ENCODE results near the gene GTF2B. TPM values are rescaled to one million over a fixed set of nuclear protein-coding genes. Genes with fewer than 3 reads are reported as not detected.

The GTF2B gene
- total and polyA plus RNA-seq, 2 donors (not counting 1 experiment from before 2014, with no cell fraction given), result 29.2 to 32.0 TPM

GRCh38 chr1:88803444-88803843 is 87.9 kb downstream of the GTF2B start:
- Histone ChIP-seq H2AFZ (ENCODE audit: insufficient read depth, low read depth, low read length, poor library complexity, severe bottlenecking) (no peak overlapping the region), H3K4me1 (ENCODE audit: control insufficient read depth in 2 of 2, insufficient read depth in 2 of 2, low read length in 2 of 2) (peaks cover 0 to 6% of the 10 kb centered on the region in 2 donors), H3K36me3 (replicated peaks in 1 of 2; ENCODE audit: control extremely low read depth in 1 of 2, control insufficient read depth in 1 of 2, extremely low read depth in 1 of 2, insufficient read depth in 2 of 2, low read length in 1 of 2) (peaks cover 14 to 66% of the 10 kb centered on the region in 2 experiments), H3K79me2 (ENCODE audit: control insufficient read depth, insufficient read depth, low read length) (no peaks in the 10 kb centered on the region), H3K4me3 (ENCODE audit: control extremely low read depth in 1 of 5, extremely low read depth in 1 of 5, insufficient read depth in 1 of 5, low read depth in 2 of 5, low read length in 4 of 5) (no peak overlapping the region), H3K4me2 (replicated peaks; ENCODE audit: low read depth, low read length, poor library complexity, severe bottlenecking) (no peak overlapping the region), H3K9me3 (ENCODE audit: control extremely low read depth in 1 of 3, control insufficient read depth in 2 of 3, insufficient read depth in 1 of 3, low read length in 2 of 3) (peaks cover 8 to 18% (median 17%) of the 10 kb centered on the region in 3 donors), H3K9ac (ENCODE audit: low read length) (no peak overlapping the region), H3K27ac (ENCODE audit: low read length in 2 of 2) (no peak overlapping the region), H4K20me1 (ENCODE audit: control insufficient read depth, insufficient read depth, low read length, poor library complexity, severe bottlenecking) (no peaks in the 10 kb centered on the region), H3K27me3 (replicated peaks in 1 of 4; ENCODE audit: control extremely low read depth in 1 of 4, control insufficient read depth in 3 of 4, insufficient read depth in 4 of 4, low read length in 3 of 4) (no peaks in the 10 kb centered on the region)
- DNase-seq, result no peak
- ATAC-seq (ENCODE audit: low read depth), result no peak
- H3K4me3 Mint-ChIP-seq, result no peak overlapping the region
- H3K9me3 Mint-ChIP-seq (ENCODE audit: insufficient read depth), result peaks cover 9% of the 10 kb centered on the region
- POLR2A ChIA-PET, result no interaction called here
- intact Hi-C loops (cut with micrococcal nuclease), result no loop called here
- TF ChIP-seq EZH2 (IDR thresholded peaks at IDR 0.05; ENCODE audit: borderline replicate concordance, insufficient read depth, low read depth, low read length, poor library complexity, severe bottlenecking) (no peak), CTCF (IDR thresholded peaks at IDR 0.05) (no peak)
- H3K27me3 Mint-ChIP-seq, result no peaks in the 10 kb centered on the region
- CTCF ChIA-PET, result no interaction called here
- no CpG with 5 or more reads among the region's 5 CpGs for WGBS (ENCODE audit: insufficient coverage)
- H3K4me1 Mint-ChIP-seq, result peaks cover 7% of the 10 kb centered on the region
- H3K27ac Mint-ChIP-seq, result no peak overlapping the region

GRCh38 chr1:88802950-88803349 is 88.4 kb downstream of the GTF2B start:
- peaks cover 14 to 65% of the 10 kb centered on the region in 2 experiments for H3K36me3 ChIP-seq (replicated peaks in 1 of 2; ENCODE audit: control extremely low read depth in 1 of 2, control insufficient read depth in 1 of 2, extremely low read depth in 1 of 2, insufficient read depth in 2 of 2, low read length in 1 of 2)
- no peak overlapping the region for H3K4me3 Mint-ChIP-seq
- peaks cover 7% of the 10 kb centered on the region for H3K4me1 Mint-ChIP-seq
- no CpG with 5 or more reads among the region's 2 CpGs for WGBS (ENCODE audit: insufficient coverage)
- TF ChIP-seq EZH2 (IDR thresholded peaks at IDR 0.05; ENCODE audit: borderline replicate concordance, insufficient read depth, low read depth, low read length, poor library complexity, severe bottlenecking) (no peak), CTCF (IDR thresholded peaks at IDR 0.05) (no peak)
- peaks cover 0 to 6% of the 10 kb centered on the region in 2 donors for H3K4me1 ChIP-seq (ENCODE audit: control insufficient read depth in 2 of 2, insufficient read depth in 2 of 2, low read length in 2 of 2)
- no peaks in the 10 kb centered on the region for H3K79me2 ChIP-seq (ENCODE audit: control insufficient read depth, insufficient read depth, low read length)
- H3K4me2 ChIP-seq (replicated peaks; ENCODE audit: low read depth, low read length, poor library complexity, severe bottlenecking), result no peak overlapping the region
- no peak for DNase-seq
- peaks cover 9% of the 10 kb centered on the region for H3K9me3 Mint-ChIP-seq (ENCODE audit: insufficient read depth)
- intact Hi-C loops (cut with micrococcal nuclease), result loop anchor here (1.0 kb wide), 1 partner anchor 10 kb away; no protein-coding TSS in a partner anchor
- H3K4me3 ChIP-seq (ENCODE audit: control extremely low read depth in 1 of 5, extremely low read depth in 1 of 5, insufficient read depth in 1 of 5, low read depth in 2 of 5, low read length in 4 of 5), result no peak overlapping the region
- ChIA-PET CTCF (no interaction called here), POLR2A (no interaction called here)
- H3K27me3 ChIP-seq (replicated peaks in 1 of 4; ENCODE audit: control extremely low read depth in 1 of 4, control insufficient read depth in 3 of 4, insufficient read depth in 4 of 4, low read length in 3 of 4), result no peaks in the 10 kb centered on the region
- H3K27ac Mint-ChIP-seq, result no peak overlapping the region
- H3K27ac ChIP-seq (ENCODE audit: low read length in 2 of 2), result no peak overlapping the region
- H4K20me1 ChIP-seq (ENCODE audit: control insufficient read depth, insufficient read depth, low read length, poor library complexity, severe bottlenecking), result no peaks in the 10 kb centered on the region
- no peak overlapping the region for H2AFZ ChIP-seq (ENCODE audit: insufficient read depth, low read depth, low read length, poor library complexity, severe bottlenecking)
- no peak overlapping the region for H3K9ac ChIP-seq (ENCODE audit: low read length)
- peaks cover 8 to 18% (median 17%) of the 10 kb centered on the region in 3 donors for H3K9me3 ChIP-seq (ENCODE audit: control extremely low read depth in 1 of 3, control insufficient read depth in 2 of 3, insufficient read depth in 1 of 3, low read length in 2 of 3)
- no peak for ATAC-seq (ENCODE audit: low read depth)
- H3K27me3 Mint-ChIP-seq, result no peaks in the 10 kb centered on the region

Small RNAs within 50 kb of the gene (small RNA-seq; reads per million reads assigned to genes)
- not detected for gene RNU6-125P (ENCODE audit: insufficient read length, low read depth, low replicate concordance)

Other genes starting within 250 kb of the GTF2B start
- 51.6 and 57.9 TPM in 2 replicates for gene PKN2, start 207.3 kb downstream of the GTF2B start, total RNA-seq
- gene PKN2, start 207.3 kb downstream of the GTF2B start, polyA plus RNA-seq, result 11.9 and 20.5 TPM in 2 replicates
- 28.5 and 31.5 TPM in 2 replicates for gene KYAT3, start 101.1 kb upstream of the GTF2B start, total RNA-seq
- 14.7 and 16.7 TPM in 2 replicates for gene KYAT3, start 101.1 kb upstream of the GTF2B start, polyA plus RNA-seq
- 22.1 and 24.6 TPM in 2 replicates for gene RBMXL1, start 101.1 kb upstream of the GTF2B start, total RNA-seq
- gene RBMXL1, start 101.1 kb upstream of the GTF2B start, polyA plus RNA-seq, result 4.6 and 9.8 TPM in 2 replicates
- gene GBP3, start 131.3 kb upstream of the GTF2B start, total RNA-seq, result 16.4 and 20.8 TPM in 2 replicates
- 7.6 and 9.3 TPM in 2 replicates for gene GBP3, start 131.3 kb upstream of the GTF2B start, polyA plus RNA-seq
- 9.4 and 9.8 TPM in 2 replicates for gene GBP1, start 173.6 kb upstream of the GTF2B start, total RNA-seq
- 3.4 and 4.7 TPM in 2 replicates for gene GBP1, start 173.6 kb upstream of the GTF2B start, polyA plus RNA-seq
- gene GBP2, start 234.5 kb upstream of the GTF2B start, total RNA-seq, result 29.2 and 31.9 TPM in 2 replicates
- 8.2 and 11.4 TPM in 2 replicates for gene GBP2, start 234.5 kb upstream of the GTF2B start, polyA plus RNA-seq